Small intestine (tissue), 7 donors: Measurements from ENCODE around the gene TULP4. TPM values are rescaled to one million over a fixed set of nuclear protein-coding genes. Genes with fewer than 3 reads are reported as not detected.

ENCODE experiments used
- DNase-seq, 2 donors: peaks; one replicate each; pipeline versions ENCODE4 v3.0.0 to v3.0.0-alpha.2; 2013
- FAIRE-seq: peaks from 2 replicates; lab custom pipeline; 2012; peaks lifted over from hg19 to GRCh38; lab: Jason Lieb, UNC
- H3K27ac ChIP-seq, 3 donors: one replicate each; pipeline ENCODE4 v1.5.1; 2013; ENCODE audit warnings: low read length in 2 of 3, mild to moderate bottlenecking in 2 of 3, control low read depth in 1 of 3, inconsistent platforms in 1 of 3, low read depth in 1 of 3, moderate library complexity in 1 of 3
- H3K27me3 ChIP-seq, 3 donors: one replicate each; pipeline ENCODE4 v1.6.1; 2013; ENCODE audit warnings: low read length in 3 of 3, inconsistent platforms in 1 of 3; ENCODE audit not compliant: control insufficient read depth in 3 of 3, insufficient read depth in 3 of 3
- H3K36me3 ChIP-seq, 3 donors: one replicate each; pipeline ENCODE4 v1.6.1; 2013; ENCODE audit warnings: low read length in 3 of 3, inconsistent platforms in 1 of 3, low read depth in 1 of 3, mild to moderate bottlenecking in 1 of 3, moderate library complexity in 1 of 3; ENCODE audit not compliant: control insufficient read depth in 3 of 3, insufficient read depth in 2 of 3
- H3K4me1 ChIP-seq, 3 donors: one replicate each; pipeline ENCODE4 v1.6.1; 2013; ENCODE audit warnings: low read length in 2 of 3, inconsistent platforms in 1 of 3, low read depth in 1 of 3, mild to moderate bottlenecking in 1 of 3, moderate library complexity in 1 of 3; ENCODE audit not compliant: control insufficient read depth in 3 of 3, insufficient read depth in 2 of 3
- H3K4me3 ChIP-seq, 3 donors: one replicate each; pipeline ENCODE4 v1.5.1; 2013; ENCODE audit warnings: low read length in 3 of 3, control low read depth in 1 of 3, inconsistent platforms in 1 of 3, low read depth in 1 of 3, mild to moderate bottlenecking in 1 of 3, moderate library complexity in 1 of 3
- H3K9me3 ChIP-seq, 2 donors: one replicate each; pipeline ENCODE4 v1.6.1; 2013; ENCODE audit warnings: low read depth in 1 of 2, low read length in 1 of 2; ENCODE audit not compliant: control insufficient read depth in 2 of 2, insufficient read depth in 1 of 2
- WGBS, 3 donors: extraction: QIAGEN DNeasy Blood & Tissue Kit; methylation state at CpG; one replicate each; pipeline ENCODE4 v1.1.7; 2013; 5-methylcytosine and 5-hydroxymethylcytosine counted together
- polyA plus RNA-seq, 4 donors: library from polyadenylated mRNA; stranded (reverse) in 3 of 4; unstranded in 1 of 4; fragments of 200-250 nt in 3 of 4; fragments of 120-200 nt in 1 of 4; gene quantifications; one replicate each; pipeline versions ENCODE4 v1.2.1 to v1.2.3, GENCODE V29; 2013
- donor health status: healthy with polysubstance abuse.
- donor health status: control.
- donor health status: control.
- donor health status: Bipolar disorder and iron deficiency.
- donor health status: healthy.

The TULP4 gene
- polyA plus RNA-seq, 4 donors = 7.2 to 30.7 (median 10.7) TPM

- no peak for DNase-seq
- H3K36me3 ChIP-seq = peaks cover 3 to 37% (median 8%) of the 10 kb centered on the region in 3 donors
- H3K4me1 ChIP-seq = no peaks in the 10 kb centered on the region
- WGBS, 3 donors = 88 to 94% (median 92%) methylated on average over 1 of the region's 1 CpG
- no peak overlapping the region for H3K4me3 ChIP-seq
- H3K9me3 ChIP-seq = peaks cover 0 to 11% of the 10 kb centered on the region in 2 donors
- H3K27ac ChIP-seq = no peak overlapping the region
- no peak for FAIRE-seq
- no peaks in the 10 kb centered on the region for H3K27me3 ChIP-seq
These were observed 105.5 kb downstream of the TULP4 start for GRCh38 chr6:158417760-158418098.

- FAIRE-seq (no peak), DNase-seq (no peak)
- Histone ChIP-seq H3K4me1 (no peaks in the 10 kb centered on the region), H3K27me3 (no peaks in the 10 kb centered on the region), H3K36me3 (peaks cover 2 to 32% (median 5%) of the 10 kb centered on the region in 3 donors), H3K4me3 (no peak overlapping the region), H3K27ac (no peak overlapping the region), H3K9me3 (peaks cover 0 to 14% of the 10 kb centered on the region in 2 donors)
- WGBS, 3 donors = 97 to 100% (median 100%) methylated on average over 2 of the region's 2 CpGs
These were observed 106.2 kb downstream of the TULP4 start for GRCh38 chr6:158418501-158418900.

- 97 to 98% (median 97%) methylated on average over 2 of the region's 2 CpGs for WGBS, 3 donors
- no peak for FAIRE-seq
- H3K4me1 ChIP-seq = no peaks in the 10 kb centered on the region
These were observed 107.2 kb downstream of the TULP4 start for GRCh38 chr6:158419339-158419909.

GRCh38 chr6:158421381-158421780 lies 109.1 kb downstream of the TULP4 start:
- FAIRE-seq (no peak), DNase-seq (no peak)
- Histone ChIP-seq H3K27ac (no peak overlapping the region), H3K9me3 (peaks cover 0 to 33% of the 10 kb centered on the region in 2 donors), H3K4me1 (no peaks in the 10 kb centered on the region), H3K36me3 (peaks cover 0 to 31% (median 3%) of the 10 kb centered on the region in 3 donors), H3K27me3 (no peaks in the 10 kb centered on the region), H3K4me3 (no peak overlapping the region)
- 90 to 98% (median 97%) methylated on average over 4 of the region's 4 CpGs for WGBS, 3 donors

More at GRCh38 chr6:158419339-158419909, 107.2 kb downstream of the TULP4 start:
- no peaks in the 10 kb centered on the region for H3K27me3 ChIP-seq
- H3K36me3 ChIP-seq = peaks cover 0 to 30% (median 3%) of the 10 kb centered on the region in 3 donors
- peaks cover 0 to 22% of the 10 kb centered on the region in 2 donors for H3K9me3 ChIP-seq
- no peak overlapping the region for H3K27ac ChIP-seq
- no peak overlapping the region for H3K4me3 ChIP-seq
- no peak for DNase-seq

- Histone ChIP-seq H3K36me3 (peaks cover 0 to 26% (median 0%) of the 10 kb centered on the region in 3 donors), H3K9me3 (peaks cover 0 to 33% of the 10 kb centered on the region in 2 donors), H3K27me3 (no peaks in the 10 kb centered on the region), H3K4me1 (no peaks in the 10 kb centered on the region), H3K4me3 (no peak overlapping the region), H3K27ac (no peak overlapping the region)
- FAIRE-seq (no peak), DNase-seq (no peak)
- 96 to 99% (median 98%) methylated on average over 14 to 15 of the region's 15 CpGs for WGBS, 3 donors
These were observed 110.5 kb downstream of the TULP4 start for GRCh38 chr6:158422629-158423238.

GRCh38 chr6:158431036-158431435 lies 118.8 kb downstream of the TULP4 start:
- peaks cover 0 to 40% (median 6%) of the 10 kb centered on the region in 3 donors for H3K36me3 ChIP-seq
- H3K4me3 ChIP-seq = no peak overlapping the region
- H3K4me1 ChIP-seq = no peaks in the 10 kb centered on the region
- H3K27ac ChIP-seq = no peak overlapping the region
- H3K27me3 ChIP-seq = no peaks in the 10 kb centered on the region
- DNase-seq = no peak
- no peaks in the 10 kb centered on the region for H3K9me3 ChIP-seq
- 90 to 97% (median 95%) methylated on average over 4 of the region's 4 CpGs for WGBS, 3 donors
- FAIRE-seq = no peak

GRCh38 chr6:158431560-158431959 lies 119.3 kb downstream of the TULP4 start:
- Histone ChIP-seq H3K27me3 (no peaks in the 10 kb centered on the region), H3K36me3 (peaks cover 0 to 40% (median 6%) of the 10 kb centered on the region in 3 donors), H3K4me1 (no peaks in the 10 kb centered on the region), H3K9me3 (no peaks in the 10 kb centered on the region), H3K4me3 (no peak overlapping the region), H3K27ac (no peak overlapping the region)
- FAIRE-seq (no peak), DNase-seq (no peak)
- WGBS, 3 donors = 88 to 91% (median 91%) methylated on average over 13 of the region's 13 CpGs

- FAIRE-seq (no peak), DNase-seq (no peak)
- Histone ChIP-seq H3K4me3 (no peak overlapping the region), H3K36me3 (peaks cover 0 to 36% (median 2%) of the 10 kb centered on the region in 3 donors), H3K9me3 (no peaks in the 10 kb centered on the region), H3K4me1 (no peaks in the 10 kb centered on the region), H3K27me3 (no peaks in the 10 kb centered on the region), H3K27ac (no peak overlapping the region)
- WGBS, 3 donors = 71 to 91% (median 73%) methylated on average over 3 of the region's 3 CpGs
These were observed 125.3 kb downstream of the TULP4 start for GRCh38 chr6:158437571-158437970.
